ENCODE data around the gene FLII. TPM values are rescaled to one million over a fixed set of nuclear protein-coding genes. Genes with fewer than 3 reads are reported as not detected.

FLII gene
- total and polyA plus RNA-seq, 2 of the 13 experiments (the other 11 are each of a cell fraction or from before 2014, with no cell fraction given), result 130 to 303 TPM

DNA sequence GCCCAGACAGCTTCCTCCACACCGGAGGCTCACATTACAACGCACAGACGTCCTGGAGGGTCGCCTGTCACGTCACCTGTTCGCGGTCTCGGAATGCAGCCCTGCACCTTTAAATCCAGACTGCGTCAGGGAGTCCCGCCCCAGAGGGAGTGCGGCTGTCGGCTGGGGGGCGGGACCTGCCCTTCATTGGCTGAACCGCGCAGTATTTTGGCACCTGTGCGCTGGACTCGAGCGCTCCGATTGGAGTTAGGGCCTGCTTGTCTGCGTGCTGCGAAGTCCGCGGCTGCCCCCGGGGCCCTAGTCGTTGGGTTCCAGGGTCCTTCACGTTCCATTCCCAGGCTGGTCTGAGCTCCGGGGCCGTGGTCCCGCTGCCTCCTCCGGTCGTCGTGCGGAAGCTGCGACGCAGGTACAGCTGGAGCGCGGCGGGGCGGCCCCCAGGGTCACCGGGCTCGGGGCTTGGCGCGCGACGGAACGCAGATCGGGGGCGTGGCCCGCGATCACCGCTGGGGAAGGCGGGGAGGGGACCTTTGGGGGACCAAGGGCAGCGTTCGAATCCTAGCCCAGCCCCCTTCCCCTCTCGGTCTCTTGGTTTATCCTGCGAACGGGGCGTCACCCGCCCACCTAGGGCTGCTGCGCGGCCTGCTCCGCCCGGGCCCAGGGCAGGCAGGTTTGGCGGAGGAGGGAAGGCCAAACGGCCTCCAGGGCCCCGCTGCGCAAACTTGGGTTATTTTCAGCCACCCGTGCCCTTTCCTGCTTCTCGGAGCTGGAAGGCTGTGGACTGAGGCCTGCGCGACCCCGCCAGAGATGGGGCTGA is 2.0 kb upstream of the FLII start, which contains the start of gene MIEF2 (continued):
- TF ChIP-seq ZNF34 (CRISPR knock-in tag; IDR thresholded peaks at IDR 0.05; ENCODE audit: borderline replicate concordance) (no peak), ZFY (CRISPR knock-in tag; IDR thresholded peaks at IDR 0.05) (peak; percentile 96), ZFYVE20 (CRISPR knock-in tag; IDR thresholded peaks at IDR 0.05; ENCODE audit: borderline replicate concordance, low read depth) (no peak), ZNF619 (CRISPR knock-in tag; IDR thresholded peaks at IDR 0.05) (no peak), ZNF382 (CRISPR knock-in tag; IDR thresholded peaks at IDR 0.05; ENCODE audit: borderline replicate concordance) (no peak), CEBPG (CRISPR knock-in tag; IDR thresholded peaks at IDR 0.05) (no peak), SOX13 (IDR thresholded peaks at IDR 0.05) (no peak), SOX13 (CRISPR knock-in tag; conservative IDR thresholded peaks at IDR 0.05 in 1 of 2, IDR thresholded peaks at IDR 0.05 in 1 of 2) (0 out of 4 replicates have a peak, but pooled peaks of 1 of the 2 experiments have one; percentile 32), KDM6A (CRISPR knock-in tag; IDR thresholded peaks at IDR 0.05; ENCODE audit: low read depth) (no peak), YEATS2 (CRISPR knock-in tag; IDR thresholded peaks at IDR 0.05; ENCODE audit: borderline replicate concordance) (peak; percentile 59), TBX3 (IDR thresholded peaks at IDR 0.05; ENCODE audit: borderline replicate concordance) (peak; percentile 100), ELF4 (CRISPR knock-in tag; IDR thresholded peaks at IDR 0.05; ENCODE audit: borderline replicate concordance) (0 out of 2 replicates have a peak, but pooled peaks have one; percentile 37), SALL2 (CRISPR knock-in tag; IDR thresholded peaks at IDR 0.05) (no peak), IRX3 (CRISPR knock-in tag; IDR thresholded peaks at IDR 0.05; ENCODE audit: borderline replicate concordance, low read depth) (peak; percentile 48), DR1 (CRISPR knock-in tag; IDR thresholded peaks at IDR 0.05) (peak; percentile 48)
- TF ChIP-seq, protein P1, sequence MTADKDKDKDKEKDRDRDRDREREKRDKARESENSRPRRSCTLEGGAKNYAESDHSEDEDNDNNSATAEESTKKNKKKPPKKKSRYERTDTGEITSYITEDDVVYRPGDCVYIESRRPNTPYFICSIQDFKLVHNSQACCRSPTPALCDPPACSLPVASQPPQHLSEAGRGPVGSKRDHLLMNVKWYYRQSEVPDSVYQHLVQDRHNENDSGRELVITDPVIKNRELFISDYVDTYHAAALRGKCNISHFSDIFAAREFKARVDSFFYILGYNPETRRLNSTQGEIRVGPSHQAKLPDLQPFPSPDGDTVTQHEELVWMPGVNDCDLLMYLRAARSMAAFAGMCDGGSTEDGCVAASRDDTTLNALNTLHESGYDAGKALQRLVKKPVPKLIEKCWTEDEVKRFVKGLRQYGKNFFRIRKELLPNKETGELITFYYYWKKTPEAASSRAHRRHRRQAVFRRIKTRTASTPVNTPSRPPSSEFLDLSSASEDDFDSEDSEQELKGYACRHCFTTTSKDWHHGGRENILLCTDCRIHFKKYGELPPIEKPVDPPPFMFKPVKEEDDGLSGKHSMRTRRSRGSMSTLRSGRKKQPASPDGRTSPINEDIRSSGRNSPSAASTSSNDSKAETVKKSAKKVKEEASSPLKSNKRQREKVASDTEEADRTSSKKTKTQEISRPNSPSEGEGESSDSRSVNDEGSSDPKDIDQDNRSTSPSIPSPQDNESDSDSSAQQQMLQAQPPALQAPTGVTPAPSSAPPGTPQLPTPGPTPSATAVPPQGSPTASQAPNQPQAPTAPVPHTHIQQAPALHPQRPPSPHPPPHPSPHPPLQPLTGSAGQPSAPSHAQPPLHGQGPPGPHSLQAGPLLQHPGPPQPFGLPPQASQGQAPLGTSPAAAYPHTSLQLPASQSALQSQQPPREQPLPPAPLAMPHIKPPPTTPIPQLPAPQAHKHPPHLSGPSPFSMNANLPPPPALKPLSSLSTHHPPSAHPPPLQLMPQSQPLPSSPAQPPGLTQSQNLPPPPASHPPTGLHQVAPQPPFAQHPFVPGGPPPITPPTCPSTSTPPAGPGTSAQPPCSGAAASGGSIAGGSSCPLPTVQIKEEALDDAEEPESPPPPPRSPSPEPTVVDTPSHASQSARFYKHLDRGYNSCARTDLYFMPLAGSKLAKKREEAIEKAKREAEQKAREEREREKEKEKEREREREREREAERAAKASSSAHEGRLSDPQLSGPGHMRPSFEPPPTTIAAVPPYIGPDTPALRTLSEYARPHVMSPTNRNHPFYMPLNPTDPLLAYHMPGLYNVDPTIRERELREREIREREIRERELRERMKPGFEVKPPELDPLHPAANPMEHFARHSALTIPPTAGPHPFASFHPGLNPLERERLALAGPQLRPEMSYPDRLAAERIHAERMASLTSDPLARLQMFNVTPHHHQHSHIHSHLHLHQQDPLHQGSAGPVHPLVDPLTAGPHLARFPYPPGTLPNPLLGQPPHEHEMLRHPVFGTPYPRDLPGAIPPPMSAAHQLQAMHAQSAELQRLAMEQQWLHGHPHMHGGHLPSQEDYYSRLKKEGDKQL (CRISPR knock-in tag; IDR thresholded peaks at IDR 0.05; ENCODE audit: low read depth), result no peak; the same call in 1 of the 2 replicates
- TF ChIP-seq, protein P2, sequence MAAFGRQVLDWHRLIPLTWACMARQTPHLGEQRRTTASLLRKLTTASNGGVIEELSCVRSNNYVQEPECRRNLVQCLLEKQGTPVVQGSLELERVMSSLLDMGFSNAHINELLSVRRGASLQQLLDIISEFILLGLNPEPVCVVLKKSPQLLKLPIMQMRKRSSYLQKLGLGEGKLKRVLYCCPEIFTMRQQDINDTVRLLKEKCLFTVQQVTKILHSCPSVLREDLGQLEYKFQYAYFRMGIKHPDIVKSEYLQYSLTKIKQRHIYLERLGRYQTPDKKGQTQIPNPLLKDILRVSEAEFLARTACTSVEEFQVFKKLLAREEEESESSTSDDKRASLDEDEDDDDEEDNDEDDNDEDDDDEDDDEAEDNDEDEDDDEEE (CRISPR knock-in tag; IDR thresholded peaks at IDR 0.05), result no peak
- TF ChIP-seq, protein P3, sequence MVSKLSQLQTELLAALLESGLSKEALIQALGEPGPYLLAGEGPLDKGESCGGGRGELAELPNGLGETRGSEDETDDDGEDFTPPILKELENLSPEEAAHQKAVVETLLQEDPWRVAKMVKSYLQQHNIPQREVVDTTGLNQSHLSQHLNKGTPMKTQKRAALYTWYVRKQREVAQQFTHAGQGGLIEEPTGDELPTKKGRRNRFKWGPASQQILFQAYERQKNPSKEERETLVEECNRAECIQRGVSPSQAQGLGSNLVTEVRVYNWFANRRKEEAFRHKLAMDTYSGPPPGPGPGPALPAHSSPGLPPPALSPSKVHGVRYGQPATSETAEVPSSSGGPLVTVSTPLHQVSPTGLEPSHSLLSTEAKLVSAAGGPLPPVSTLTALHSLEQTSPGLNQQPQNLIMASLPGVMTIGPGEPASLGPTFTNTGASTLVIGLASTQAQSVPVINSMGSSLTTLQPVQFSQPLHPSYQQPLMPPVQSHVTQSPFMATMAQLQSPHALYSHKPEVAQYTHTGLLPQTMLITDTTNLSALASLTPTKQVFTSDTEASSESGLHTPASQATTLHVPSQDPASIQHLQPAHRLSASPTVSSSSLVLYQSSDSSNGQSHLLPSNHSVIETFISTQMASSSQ (IDR thresholded peaks at IDR 0.05; ENCODE audit: low read depth), result no peak
- TF ChIP-seq, protein P3 (CRISPR knock-in tag; IDR thresholded peaks at IDR 0.05; ENCODE audit: borderline replicate concordance), result peak; percentile 62; the same call in 1 of the 2 replicates

All from HepG2 (cell line).